NCI-H526 (cell line): ENCODE results near the gene TEK.
A peak's percentile ranks its signal among the peaks of the same experiment; 100 is the strongest.

Source experiments
- DNase-seq, 2 experiments: peaks; one replicate each; lab custom pipeline; 2025; lab: John Stamatoyannopoulos, UW

The TEK gene

DNA sequence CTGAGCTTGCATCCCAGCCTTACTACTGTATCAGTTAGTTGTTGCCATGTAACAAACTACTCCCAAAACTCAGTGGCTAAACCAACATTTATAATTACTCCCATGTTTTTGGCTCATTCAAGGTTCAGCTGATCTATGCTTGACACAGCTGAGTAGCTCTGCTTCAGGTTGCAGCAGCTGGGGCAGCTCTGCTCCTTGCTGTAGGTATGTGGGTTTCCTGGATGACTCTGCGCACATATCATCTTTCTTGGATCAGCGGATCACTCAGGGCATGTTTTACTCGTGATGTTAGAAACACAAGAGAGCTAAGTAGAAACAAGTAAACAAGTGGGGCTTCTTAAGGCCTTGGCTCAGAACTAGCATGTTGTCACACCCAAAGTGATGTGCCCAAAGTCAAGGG lies 15.1 kb downstream of the TEK start:
- no peak for DNase-seq

DNA sequence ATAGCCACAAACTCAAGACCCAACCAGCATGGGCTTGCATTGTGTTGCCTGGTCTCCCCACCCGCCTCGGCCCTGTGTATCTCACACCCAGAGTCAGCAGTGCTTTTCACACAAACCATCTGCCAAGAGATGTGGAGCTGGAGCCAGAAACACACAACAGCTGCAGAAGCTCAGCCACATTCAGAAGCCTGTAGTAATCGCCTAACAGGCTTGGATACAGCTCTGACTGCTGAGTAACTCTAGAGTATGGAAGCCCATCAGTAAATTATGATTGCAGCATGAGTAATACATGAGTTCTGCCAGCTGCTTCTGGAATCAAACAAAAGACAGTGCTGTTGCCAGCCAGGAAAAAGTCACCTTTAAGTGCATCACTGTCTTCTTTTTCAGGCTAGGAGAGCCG lies 16.0 kb downstream of the TEK start:
- DNase-seq = no peak

DNA sequence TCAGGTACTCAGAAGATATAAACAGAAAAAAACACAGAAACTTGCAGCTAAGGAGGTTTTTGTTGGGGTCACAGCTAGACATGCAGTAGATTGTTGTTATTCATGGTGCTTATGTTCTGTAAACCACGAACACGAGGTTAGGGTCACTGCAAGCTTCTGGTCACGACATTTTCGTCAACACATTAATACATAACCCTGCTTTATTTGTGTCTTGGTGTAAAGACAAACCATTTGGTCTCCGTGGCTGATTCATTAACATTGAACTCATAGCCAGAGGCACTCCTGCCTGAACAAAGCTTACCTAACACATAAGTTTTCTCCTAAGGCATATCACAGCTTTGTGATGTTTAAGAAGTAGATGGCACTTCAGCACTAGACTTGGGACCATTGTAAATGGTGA lies 16.9 kb downstream of the TEK start:
- DNase-seq = no peak

DNA sequence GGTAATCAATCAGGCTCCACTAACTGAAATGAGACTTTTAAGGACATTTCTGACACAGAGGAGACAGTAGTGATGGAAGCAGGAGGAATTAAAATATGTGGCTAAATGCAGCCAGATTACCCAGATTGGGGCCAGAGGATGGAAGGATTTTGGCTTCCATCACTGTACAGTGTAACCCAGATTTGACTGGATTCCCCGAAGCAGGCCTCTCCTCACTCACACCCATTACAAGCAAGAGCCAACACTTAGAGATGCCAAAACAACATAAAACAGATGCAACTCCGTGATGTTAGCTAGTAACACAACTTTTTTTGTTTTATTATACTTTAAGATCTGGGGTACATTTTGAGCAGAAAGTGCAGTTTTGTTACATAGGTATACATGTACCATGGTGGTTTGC lies 17.6 kb downstream of the TEK start:
- no peak for DNase-seq

DNA sequence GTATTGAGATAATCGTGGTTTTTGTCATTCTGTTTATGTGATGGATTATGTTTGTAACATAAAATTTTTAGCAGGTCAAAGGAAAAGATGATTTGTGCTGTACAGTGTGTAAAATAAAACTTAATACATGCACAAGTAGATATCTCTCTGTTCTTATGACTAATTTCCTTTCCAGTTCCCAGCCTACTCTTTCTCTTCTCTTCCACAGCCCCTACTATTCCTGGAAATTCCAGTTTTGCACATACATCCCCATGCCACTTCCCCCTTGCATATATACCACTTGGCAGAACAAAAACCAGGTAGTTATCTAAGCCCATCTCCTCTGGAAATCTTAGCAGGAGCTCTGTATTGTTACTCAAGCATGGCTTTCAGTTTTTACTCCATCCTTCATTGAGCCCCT lies 20.2 kb downstream of the TEK start:
- no peak for DNase-seq

DNA sequence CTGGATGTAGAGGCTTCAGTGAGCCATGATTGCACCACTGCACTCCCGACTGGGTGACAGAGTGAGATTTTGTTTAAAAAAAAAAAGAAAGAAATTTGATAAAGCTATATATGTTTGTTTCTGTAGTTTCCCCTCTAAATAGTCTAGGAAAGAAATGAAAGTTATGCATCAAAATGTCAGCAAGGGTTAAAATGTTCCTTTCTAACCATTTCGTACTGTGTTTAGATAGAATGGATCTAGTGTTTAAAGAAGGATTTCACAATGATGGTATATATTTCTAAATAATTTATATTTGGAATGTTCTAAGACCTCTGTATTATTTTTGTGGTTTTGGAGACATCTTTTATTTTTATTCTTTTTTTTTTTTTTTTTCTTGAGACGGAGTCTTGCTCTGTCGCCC lies 22.7 kb downstream of the TEK start:
- no peak for DNase-seq

DNA sequence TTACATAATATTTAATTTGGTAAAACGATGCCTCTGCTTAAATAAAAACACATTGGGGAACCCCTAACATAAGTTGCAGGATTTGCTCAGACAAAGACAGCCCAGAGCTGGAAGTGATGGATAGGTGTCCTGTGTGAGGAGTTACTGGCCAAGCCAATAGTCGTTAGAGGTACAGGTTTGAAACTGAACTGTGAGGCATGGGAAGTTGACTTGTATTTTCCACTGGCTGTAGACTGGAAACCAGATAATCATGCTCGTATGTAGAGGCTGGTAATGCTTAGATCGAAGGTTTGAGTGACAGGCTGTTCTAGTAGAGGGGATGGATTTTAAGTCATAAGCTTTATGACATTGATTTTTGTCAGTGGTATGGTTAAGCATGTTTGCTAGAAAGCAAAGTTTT lies 24.8 kb downstream of the TEK start:
- DNase-seq = no peak

DNA sequence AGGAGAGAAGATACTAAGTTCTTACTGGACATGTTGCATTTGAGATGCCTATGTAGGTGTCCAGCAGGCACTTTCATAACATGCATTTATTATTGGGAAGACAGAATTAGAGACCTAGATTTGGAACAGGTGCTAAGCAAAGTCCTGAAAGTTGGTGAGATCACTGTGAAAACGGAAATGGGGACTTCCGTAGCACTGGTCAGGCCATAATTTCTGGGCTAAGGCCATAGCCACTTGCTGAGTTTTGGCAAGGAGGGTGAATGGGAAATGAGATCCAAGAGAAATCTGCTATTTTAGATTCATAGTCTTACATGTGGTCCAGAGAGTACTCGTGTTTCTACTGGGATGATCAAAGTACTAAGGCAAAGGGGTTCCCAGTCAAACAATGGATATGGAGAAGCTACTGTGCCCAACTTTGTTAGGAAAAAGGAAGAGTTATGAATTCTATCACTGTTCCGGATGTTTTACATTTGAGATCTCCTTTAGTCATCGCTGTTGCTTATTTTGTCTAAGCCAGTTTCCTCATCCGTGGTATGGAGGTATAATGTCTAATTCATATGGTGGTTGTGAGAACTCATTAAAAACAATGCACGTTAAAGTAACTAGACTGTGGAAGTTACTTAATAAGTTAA lies 33.4 kb downstream of the TEK start:
- no peak for DNase-seq

DNA sequence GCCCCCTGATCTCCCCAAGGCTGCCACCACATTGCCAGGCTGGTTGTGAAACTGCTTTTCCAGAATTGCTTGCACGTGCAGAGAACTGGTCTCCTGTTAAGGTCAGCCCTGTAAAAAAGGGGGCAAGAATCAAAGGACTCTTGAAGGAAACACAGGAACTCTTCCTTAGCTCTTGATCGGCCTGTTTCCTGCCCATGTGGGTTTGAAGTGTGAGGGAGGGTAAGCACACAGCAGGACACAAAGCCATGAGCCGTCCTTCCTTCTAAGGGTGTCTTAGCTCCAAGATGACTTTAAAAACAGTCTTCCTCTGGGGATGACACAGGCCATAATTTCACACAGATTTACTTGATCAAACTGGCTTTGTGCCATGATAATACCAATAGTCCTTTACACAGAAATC lies 36.1 kb downstream of the TEK start:
- DNase-seq = no peak

DNA sequence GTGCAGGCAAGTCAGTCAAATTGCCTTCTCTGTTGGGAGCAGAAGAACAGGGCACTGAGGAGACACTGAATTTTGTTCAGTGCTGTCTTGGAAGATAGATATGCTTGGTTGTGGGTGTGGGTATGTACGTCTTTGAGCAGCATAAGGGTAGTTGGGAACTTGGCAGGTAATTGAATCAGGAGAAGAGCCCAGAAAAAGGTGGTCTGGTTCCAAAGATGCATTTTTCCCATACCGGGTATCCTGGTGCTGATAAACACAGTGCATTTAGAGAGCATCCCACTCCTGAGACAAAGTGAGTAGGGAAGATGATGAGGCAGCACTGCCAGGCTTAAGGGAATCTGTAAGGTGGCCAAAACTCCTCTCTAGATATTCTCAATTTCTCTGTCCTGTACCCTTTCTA lies 40.6 kb downstream of the TEK start:
- no peak for DNase-seq

DNA sequence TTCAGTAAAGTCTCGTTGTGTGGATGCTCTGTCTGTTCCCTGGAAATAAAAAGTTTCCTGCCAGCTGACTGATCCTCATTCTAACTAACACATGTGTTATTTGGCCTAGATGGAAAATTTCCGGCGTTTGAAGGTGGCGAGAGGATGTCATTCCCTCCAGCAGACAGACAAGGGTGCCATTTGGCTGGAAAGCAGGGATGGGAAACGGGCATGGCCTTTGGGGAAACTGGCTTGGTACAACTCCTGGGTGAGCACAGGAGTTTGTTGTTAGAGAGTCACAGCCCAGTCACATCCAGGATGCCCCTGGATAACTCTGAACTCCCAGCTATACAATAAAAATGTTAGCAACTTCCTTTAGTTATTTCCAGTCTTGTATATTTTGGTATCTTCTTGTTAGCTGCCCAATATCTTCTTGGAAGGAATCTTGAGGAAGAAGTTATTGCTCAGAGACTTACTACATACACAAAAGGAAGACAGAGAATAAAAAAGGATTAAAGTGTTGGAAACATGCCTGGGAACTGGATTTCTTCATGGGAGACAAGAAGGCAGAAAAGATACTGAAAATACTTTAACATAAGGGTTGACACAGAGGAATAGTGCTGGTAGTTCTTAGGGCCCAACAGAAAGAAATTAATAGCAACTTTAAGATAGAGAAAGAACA lies 41.9 kb downstream of the TEK start:
- no peak for DNase-seq

DNA sequence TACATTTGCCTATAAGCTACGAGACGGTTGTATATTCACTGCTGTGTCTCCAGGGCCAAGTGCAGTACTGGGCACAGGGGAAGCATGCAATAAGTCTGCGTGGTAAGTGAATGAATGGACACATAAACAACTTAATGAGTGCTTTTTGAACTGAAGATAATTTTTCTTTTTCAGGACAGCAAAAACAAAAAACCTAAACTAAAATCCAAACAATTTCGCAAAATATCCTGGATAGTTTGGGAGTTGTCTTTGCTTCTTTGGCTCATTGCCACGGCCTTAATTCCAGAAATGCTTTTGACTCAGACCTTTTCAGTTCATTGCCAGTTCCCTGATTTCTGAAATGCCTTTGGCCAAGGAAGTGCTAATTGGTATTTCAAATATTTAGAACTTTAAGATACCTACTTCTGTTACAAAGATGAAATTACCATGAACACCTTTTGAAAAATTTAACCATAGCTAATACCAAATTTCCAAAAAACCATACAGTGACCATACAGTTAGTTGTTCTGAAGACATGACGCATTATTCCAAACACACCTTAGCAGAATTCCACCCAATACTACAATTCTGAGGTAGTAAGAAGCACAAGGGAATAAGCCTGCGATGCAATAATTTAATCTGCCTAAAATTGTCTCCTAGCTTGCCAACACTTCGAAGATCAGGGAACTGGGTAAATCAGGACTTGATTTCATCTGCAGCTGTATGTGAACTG lies 42.8 kb downstream of the TEK start:
- DNase-seq = no peak

DNA sequence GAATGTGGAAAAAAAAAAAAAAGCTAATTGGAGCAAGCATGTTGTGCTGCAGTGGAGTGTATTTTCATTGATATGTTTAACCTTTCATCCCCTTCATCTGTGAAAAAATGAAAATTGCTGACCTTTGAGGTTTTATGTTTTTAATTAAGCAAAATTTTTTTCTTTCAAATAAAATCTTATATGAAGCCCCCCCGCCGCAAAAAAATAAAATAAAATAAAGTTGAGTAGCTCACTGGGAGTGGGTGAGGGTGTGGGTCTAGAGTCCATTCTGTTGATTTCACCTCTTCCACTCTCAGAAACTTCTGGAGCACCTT lies 43.3 kb downstream of the TEK start:
- no peak for DNase-seq

DNA sequence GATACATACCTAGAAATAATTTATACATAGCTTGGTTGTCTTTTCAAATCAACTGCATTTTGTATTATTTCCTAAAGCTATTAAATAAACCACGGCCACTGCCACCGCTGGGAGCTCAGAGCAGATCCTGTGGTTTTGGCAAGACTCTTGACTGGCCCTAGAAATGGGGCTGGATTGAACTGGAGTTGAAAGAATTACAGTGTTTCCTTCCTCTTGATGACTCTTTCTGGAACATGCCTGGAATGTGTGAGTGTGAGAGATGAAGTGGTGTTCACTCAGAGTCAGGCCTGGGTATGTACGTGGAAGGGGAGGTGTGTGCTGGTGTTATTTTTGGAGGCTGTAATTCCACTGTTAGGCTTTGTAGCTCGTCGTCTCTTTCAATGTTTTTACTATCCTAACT lies 45.9 kb downstream of the TEK start:
- DNase-seq = no peak

DNA sequence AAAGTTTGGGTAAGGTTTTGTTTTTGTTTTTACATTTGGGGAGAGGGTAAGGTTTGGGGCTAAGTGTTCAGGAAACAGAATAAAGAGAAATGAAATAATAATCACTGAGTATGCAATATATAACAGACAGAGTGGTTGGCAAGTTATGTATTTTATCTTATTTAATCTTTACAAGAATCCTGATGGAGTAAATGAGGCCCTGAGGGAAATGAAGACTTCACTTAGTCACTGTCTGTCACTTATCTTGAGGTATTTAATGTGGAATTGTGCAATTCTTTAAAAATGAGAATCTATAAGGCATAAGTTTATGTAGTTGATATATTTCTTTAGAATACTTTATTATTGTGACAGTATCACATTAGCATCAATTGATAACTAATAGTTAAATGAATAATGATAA lies 48.1 kb downstream of the TEK start:
- no peak for DNase-seq

DNA sequence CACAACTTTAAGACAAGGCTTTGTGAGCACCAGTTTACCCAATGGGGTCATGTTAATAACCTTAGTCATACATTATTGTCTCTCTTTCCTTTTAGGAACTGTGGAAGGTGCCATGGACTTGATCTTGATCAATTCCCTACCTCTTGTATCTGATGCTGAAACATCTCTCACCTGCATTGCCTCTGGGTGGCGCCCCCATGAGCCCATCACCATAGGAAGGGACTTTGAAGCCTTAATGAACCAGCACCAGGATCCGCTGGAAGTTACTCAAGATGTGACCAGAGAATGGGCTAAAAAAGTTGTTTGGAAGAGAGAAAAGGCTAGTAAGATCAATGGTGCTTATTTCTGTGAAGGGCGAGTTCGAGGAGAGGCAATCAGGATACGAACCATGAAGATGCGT lies 48.7 kb downstream of the TEK start:
- no peak for DNase-seq

DNA sequence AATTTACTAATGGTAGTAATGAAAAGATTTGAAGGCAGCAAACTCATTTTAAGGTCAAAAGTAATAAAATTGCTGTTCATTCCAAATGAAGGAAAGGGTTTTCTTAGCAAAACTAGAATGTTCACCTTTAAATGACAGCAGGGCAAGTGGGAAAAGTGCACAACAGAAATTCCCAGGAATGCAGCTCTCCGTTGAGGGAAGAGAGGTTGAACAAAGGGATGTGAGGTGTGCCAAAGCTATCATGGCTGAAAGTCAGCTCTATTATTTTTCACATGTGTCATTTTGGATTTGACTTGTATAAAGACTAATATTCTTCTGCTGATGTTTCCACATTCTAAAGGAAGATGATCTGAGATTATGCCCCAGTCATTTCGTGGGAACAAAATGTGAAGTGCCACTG lies 51.6 kb downstream of the TEK start:
- DNase-seq = no peak

DNA sequence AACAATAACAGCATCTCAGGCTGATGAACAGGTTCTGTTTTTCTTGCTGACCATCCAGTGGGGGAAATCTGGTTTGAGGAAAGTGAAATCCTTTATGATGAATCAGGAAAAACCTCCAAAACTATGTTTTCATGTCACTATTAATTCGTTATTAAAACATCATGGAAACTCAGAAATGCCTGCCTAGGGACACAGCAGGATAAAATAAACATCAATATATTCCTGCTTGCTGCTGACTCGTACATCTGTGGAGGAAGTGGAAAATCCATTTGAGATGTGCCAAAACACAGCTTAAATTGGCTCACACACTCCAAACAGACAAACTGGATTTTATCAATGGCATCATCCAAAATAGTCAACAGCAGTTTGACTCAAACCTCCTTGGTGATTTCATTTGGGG lies 53.0 kb downstream of the TEK start:
- no peak for DNase-seq

DNA sequence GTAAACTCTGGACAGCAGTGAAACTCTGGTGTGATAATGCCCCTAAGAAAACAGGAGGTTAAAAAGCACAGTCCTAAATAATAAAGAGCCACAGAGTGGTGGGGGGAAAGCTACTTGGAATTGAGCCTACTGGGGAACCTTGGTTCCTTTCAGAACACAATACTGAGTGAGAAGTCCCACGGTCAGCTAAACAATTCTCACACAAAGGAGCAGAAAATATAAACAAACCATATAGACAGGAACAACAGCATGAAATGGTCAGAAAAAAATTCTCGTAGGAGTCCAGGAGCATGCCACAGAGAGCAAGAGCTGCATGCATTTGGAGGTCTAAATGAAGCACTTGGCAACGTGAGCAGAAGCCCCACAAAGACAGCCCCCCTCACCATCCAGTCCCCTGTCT lies 56.0 kb downstream of the TEK start:
- DNase-seq = no peak

DNA sequence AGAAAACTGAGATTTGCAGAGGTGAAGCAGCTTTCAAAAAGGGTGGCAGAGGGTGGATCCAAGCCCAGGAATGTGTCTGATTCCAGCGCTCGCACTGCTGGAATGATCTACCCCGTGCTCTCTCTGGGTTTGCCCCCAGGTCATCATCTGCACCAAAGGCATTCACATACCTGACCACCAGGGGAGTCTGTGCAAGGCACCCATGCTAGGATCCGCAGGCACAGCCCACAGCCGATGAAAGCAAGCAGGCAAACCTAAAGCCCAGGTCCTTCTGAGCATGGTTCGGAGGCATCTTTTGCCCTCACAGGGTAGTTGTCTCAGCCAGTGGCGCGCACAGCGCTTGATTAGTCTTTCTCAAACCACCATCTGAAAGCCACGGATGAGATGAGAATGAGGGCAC lies 56.6 kb downstream of the TEK start:
- peak in 1 of 2 experiments; percentile 31 for DNase-seq

DNA sequence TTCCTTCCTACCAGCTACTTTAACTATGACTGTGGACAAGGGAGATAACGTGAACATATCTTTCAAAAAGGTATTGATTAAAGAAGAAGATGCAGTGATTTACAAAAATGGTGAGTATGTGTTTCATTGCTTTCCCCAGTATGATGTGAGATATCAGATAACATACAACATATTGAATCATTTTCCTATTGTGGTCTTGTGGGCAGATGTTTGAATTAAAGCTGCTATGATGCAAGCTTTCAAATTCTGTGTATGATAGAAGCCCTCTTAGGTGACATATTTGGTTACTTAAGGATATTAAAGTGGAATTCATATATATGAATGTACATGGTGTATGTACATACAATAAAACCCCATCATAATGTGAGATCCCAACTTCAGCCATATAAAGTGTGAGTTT lies 59.5 kb downstream of the TEK start:
- DNase-seq = no peak

DNA sequence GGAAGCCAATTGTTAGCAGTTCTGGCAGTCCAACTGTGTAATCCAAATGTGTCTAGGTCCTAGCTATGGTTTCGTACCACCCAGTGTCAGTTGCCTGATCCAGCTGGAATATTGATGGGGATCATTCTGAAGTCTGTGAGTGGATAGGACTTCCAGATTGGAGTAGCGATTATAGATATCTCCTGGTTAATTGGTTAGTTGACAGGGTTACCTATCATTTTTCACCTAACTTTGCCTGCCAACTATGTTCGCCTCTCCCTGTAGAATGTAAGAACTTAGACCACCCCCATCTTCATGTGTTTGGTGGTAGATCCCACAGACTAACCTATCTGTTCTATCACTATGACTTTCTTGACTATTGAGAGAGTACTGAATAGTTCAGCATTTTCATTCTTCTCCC lies 59.9 kb downstream of the TEK start:
- no peak for DNase-seq

DNA sequence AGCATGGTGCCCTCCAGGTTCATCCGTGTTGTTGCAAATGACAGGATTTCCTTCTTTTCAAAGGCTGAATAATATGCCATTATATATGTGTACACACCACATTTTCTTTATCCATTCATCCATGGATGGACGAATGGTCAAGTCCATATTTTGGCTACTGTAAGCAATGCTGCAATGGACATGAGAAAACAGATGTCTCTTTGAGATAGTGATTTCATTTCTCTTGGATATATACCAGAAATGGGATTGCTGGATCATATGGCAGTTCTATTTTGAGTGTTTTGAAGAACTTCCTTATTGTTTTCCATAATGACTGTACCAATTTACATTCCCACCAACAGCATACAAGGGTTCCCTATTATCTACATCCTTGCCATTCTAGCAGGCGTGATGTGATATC lies 67.9 kb downstream of the TEK start:
- DNase-seq = no peak
